Embryonic facial prominence (tissue), 1 donor: ENCODE data around the gene CDHR3.
"Not testable (repeated sequence)": the region's sequence is repeated elsewhere in the genome, so short reads cannot be mapped to it uniquely, and the experiment has no call there.

ENCODE experiments used
- DNase-seq: peaks from one replicate; pipeline ENCODE4 v3.0.0-alpha.2; 2016; ENCODE audit errors: extremely low spot score

Gene CDHR3

DNA sequence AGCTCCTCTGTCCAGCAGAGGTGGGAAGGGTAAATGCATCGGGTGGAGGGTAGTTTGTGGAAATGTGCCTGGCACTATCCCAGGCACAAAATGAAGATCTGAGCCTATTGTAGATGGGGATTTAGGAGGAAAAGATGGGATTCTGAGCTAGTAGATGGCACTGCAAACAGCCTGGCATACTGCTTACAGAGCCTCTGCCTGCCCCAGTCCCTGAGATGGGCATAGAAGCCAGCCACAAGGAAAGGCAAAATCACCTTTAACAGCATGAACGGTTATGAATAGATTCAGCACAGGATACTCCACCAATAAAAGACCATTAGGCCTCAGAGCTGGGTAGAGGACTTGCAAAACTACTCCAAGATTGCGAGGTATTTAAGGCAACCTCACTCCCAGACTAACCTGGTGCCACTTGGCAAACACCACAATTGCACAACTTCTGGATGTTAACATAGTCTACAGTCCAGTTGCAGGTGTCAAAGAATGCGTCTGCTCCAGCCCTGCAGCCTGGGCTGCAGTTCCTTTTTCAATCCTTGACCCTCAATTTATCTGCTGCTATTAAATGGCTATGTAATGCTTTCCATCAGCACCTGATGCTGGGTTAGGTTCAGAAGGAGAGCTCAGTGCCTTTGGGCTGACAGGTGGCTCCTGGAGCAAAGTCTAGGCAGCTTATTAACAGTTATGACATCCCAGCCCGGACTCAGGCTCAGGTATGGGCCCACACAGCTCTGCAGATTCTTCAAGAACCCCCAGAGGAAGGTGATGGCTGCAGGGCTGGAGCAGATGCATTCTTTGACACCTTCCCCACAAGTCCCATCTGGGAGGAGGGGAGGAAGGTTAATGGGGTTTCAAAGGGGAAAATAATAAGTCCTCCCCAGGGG lies 34.0 kb downstream of the CDHR3 start:
- DNase-seq = no peak

DNA sequence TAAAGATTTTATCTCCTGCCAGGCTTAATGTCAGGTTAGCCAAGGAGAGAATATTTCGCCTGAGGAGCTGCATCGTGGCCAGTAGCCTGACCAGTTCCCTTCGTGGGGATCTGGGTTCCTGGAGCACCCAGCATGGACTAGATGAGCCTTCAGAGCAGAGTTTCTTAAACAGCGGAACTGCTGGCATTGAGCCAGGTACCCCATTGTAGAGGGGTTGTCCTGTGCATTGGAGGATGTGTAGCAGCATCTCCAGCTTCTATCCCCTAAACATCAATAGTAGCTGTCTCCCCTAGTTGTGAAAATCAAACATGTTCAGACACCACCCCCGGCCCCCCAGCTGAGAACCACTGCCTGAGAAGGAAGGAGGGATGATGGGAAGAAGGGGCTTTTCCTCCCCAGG lies 36.2 kb downstream of the CDHR3 start:
- no peak for DNase-seq

DNA sequence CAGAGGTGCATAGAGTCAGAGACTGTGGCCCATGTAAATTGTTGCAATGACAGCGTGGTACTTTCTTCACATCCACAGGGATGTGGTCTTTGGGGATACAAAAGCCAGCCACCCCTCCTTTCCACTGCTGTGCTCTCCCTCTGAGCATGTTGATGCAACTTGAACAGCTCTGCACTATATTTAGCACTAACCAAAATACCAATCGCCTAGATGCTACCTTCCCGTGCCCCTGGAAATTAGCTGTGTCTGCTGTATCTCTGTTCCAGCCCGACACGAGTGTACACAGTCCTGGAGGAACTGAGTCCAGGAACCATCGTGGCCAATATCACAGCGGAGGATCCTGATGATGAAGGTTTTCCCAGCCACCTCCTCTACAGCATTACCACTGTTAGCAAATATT lies 38.1 kb downstream of the CDHR3 start:
- DNase-seq = no peak

DNA sequence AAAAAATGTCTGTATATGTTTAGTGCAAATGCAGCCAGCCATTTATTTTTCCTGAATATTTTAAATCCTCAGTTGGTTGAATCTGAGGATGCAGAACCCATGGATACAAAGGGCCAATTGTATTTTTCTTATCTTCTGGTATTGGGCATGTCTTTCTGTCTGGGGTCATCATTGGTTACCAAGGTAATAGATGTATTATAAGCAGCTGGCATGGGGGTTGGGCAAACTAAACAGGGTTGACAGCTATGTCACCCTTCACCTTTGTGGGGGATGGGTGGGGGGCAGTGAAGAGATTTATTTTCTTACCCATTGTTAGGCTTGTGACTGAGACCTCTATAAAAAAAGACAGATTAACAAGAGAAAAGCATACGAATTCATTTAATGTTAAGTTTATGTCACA lies 38.8 kb downstream of the CDHR3 start:
- DNase-seq = no peak

DNA sequence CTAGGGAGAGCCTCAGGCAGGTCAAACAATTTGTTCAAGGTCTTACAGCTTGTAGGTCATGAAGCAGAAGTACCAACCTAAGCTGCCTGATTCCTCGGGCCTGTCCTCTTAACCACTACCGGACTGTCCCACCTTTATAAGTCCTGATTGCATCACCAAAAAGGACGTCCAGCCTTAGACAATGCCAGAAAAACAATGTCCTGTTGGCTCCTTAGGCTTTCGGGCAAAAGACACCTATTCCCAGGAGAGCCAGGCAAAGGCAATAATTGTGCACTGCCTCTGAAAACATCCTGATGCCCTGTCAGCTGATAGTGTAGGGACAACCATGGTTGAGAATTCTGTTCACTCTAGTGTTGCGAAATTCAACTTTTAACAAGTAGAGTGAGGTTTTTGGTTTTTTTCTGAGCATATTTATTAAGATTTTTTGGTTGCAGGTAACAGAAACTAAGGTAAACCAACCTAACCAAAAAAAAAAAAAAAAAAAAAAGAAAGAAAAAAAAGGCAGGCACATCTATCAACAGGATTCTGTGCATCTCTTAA lies 40.5 kb downstream of the CDHR3 start:
- DNase-seq = no peak

DNA sequence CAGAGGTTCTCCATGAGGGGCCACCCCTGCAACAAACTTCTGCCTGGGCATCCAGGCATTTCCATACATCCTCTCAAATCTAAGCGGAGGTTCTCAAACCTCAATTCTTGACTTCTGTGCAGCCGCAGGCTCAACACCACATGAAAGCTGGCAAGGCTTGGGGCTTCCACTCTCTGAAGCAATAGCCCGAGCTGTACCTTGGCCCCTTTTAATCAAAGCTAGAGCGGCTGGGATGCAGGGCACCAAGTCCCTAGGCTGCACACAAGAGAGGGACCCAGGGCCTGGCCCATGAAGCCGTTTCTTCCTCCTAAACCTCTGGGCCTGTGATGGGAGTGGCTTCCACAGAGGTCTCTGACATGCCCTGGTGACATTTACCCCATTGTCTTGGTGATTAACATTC lies 43.8 kb downstream of the CDHR3 start:
- DNase-seq = no peak

DNA sequence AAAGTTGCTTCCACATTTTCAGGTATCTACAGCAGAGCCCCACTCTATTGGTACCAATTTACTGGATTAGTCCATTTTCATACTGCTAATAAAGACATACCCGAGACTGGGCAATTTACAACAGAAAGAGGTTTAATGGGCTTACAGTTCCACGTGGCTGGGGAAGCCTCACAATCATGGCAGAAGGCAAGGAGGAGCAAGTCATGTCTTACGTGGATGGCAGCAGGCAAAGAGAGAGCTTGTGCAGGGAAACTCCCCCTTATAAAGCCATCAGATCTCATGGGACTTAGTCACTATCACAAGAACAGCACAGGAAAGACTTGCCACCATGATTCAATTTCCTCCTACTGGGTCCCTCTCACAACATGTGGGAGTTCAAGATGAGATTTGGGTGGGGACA lies 44.7 kb downstream of the CDHR3 start:
- DNase-seq = not testable (repeated sequence)

DNA sequence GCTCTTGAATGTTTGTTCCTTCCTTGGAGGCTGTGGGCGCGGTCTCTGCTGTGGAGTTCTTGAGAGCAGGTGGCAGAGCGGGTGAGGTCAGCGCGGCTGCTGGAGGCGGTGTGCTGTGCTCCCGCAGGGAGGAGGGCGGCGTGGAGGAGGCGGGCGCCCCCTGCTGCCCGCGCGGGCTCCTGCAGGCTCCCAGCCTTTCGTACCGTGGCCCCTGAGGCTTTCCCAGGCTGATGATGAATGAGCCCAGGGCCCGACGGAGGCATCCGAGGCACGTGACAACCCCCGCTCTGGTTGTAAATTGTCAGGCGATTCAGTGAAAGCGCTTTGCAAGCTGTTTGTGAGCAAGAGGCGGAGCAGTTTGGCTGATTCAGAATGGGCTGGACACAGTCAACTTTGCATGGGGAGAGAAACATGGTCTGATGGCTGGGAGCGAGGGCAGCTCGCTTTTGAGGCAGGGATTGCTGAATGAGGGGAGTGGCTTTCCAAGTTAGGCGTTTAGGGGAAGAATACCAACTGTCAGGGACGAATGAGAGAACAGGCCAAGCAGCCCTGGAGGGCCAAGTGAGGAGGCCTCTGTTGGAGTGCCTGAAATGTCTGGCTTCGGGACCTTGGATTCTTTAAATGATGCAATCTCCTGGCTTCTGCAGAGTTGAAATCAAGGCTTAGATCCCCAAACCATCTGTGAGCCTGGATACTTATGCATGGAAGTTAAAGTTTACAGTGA lies 46.6 kb downstream of the CDHR3 start:
- DNase-seq = no peak

DNA sequence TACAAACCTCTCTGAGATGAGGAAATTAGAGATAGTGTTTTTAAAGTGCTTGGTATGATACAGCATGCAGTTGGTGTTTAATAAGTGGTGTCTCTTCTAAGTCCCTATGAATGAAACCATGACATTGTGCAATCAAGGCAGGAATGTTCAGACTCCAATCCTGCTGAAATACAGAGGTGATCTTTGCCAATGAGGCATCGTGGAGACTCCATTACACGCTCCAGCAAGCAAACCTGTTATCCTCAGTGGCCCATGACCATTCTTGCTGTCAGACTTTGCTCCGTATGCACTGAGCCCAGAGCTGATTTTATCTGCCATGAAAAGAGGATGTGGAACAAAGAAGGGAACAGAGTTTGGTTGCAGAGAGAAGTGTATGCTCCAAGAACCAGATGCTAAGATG lies 47.3 kb downstream of the CDHR3 start:
- no peak for DNase-seq

DNA sequence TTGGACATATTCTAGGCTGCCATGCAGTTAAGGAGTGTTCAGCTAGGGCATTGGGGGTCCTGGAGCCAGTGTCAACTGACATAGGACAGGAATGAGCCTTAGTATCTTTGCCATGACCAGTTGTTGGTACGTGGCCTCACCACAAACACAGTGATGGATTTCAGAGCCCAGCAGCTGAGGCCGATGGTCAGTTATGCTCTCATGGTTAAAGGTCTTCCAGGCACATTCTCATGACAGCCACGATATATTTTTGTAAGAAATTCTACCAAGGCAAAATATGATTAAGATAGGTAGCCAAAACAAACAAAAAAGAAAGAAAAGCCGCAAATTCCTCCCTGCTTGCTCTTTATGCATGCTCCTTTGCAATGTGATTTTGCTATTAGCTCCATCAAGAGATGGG lies 47.8 kb downstream of the CDHR3 start:
- no peak for DNase-seq

DNA sequence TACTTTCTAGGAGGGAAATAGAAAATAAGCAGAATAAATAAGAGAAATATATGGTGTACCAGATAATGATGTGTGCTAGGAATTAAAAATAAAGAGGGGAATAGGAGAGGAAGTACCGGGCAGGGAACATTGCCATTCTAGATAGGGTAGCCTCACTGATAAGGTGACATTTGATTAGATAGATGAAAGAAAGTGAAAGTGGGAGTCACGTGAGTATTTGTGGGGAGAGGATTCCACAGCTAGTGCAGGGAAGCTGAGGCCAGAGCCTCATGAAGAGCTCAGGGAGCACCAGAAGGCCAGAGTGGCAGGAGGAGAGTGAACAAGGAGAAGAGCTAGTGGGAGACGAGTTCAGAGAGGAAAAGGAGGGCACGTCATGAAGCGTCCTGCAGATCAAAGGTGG lies 49.1 kb downstream of the CDHR3 start:
- DNase-seq = no peak

DNA sequence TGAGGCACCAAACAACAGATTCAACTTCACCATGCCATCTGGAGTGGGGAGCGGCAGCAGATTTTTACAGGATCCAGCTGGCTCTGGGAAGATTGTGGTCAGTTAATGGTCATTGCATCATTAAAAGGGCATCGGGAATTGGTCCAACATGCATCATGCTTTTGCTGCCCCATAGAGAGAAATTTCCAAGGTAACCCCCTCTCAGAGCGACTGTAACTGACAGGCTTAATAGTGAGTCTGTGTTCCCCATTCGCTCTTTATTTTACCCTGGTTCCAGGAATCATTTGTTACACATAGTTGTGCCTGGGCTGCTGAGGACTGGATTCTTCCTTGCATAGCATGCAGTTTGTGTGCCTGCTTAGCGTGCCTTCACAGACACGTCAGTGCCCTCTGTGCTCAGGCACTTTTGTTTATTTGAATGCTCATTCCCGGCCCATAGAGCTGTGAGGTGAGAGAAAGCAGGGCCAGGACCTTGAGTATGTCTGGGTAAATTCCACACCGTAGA lies 49.9 kb downstream of the CDHR3 start:
- DNase-seq = no peak

DNA sequence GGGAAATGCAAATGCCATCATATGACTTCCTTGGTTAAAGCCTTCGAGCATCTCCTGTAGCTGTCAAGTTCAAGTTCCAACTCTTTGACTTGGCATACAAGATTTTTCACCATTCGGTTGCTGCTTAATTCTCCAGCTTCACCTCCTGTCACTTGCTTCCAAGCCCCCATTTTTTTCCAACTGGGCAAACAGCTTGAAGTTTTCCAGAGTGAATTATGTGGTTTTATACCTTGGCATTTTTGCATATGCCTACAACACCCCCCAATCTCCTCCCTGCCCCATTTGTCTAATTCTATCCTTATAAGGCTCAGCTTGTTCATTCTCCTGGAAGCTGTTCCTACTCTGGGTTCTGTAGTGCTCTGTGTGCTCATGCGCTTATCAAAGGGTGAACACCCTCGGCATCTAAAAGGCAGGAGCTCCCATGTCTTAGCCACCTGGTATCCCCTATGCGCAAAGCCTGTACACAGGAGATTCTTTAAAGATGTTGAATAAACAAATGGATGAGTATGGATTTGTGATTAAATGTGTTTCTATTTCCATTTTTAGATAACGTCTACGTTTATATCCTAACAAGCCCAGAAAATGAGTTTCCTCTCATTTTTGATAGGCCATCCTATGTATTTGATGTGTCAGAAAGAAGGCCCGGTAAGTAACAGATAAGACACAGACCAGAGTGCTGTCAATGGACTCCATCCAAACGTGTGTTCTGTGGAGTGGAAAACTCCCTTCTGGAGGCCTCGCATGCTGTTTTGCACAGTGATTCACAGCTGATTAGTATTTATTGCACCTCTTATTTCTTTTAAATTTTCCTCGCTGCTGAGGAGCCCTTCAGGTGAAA lies 52.5 kb downstream of the CDHR3 start:
- no peak for DNase-seq

DNA sequence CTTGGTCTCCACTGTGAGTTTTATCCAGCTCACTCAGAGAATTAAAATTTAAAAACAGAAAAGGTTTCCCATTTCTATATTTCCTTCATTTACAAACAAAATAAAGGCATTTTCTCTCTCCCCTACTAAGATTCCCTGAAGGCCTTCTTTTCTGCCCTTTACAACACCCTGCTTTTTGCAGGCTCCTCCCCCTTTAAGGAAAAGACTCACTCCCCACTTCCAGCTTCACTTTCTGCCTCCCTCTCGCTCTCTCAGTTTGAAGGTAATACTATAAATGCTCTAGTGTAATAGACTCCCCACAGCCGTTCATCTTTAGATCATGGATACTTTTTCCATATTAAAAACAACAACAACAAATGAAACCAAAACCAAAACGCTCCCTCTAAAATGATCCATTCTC lies 53.3 kb downstream of the CDHR3 start:
- no peak for DNase-seq

DNA sequence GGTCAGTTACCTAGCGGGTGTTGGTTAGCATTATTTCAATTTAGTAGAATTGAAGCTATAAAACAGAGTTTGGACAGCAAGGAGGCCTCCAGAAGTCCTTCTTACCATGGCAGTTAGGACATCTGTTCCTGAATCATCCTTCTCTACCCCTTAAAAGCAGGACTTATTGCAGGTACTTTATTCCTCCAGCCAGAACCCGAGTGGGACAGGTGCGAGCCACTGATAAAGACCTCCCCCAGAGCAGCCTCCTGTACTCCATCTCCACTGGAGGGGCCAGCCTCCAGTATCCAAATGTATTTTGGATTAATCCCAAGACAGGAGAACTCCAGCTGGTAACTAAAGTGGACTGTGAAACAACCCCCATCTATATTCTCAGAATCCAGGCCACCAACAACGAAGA lies 54.6 kb downstream of the CDHR3 start:
- no peak for DNase-seq

DNA sequence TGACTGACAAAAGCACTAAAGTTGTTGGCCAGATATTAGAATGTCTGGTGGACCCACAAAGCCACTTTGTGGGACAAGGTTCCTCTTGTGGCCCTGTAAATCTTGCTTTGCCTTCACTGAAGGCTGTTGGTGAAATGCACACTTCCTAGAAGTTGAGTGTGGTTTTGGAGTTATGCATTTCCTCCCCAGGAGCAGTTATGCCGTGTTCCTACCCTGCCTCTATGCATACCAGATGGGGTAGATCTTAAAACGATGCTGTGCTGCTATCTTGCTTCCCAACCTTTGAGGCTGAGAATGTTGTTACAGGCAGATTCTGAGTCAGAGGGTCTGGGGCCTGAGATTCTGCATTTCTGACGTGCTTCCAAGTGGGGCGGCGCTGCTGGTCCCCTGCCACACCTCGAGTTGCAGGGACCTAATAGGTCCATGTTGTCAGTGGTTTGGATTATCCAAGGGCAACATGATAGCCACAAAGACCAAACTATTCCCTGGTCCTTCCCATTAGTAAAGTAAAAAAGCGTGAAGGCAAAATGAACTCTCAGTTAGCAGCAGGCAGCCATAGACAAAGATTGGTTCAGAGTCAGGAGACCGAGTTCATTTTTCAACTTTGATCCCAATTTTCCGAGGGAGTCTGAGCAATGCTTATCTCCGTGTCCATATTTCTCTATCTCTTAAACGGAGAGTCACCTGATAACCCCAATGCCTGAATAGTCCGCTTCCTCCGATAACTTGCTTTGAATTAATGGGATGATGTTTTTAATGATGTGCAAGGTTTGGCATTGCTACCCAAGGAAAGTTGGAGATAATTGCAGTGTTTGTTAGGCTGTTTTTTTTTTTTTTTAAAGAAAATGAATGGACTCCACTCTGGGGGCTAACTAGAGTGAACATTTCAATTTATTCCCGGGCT lies 55.8 kb downstream of the CDHR3 start:
- DNase-seq = no peak

DNA sequence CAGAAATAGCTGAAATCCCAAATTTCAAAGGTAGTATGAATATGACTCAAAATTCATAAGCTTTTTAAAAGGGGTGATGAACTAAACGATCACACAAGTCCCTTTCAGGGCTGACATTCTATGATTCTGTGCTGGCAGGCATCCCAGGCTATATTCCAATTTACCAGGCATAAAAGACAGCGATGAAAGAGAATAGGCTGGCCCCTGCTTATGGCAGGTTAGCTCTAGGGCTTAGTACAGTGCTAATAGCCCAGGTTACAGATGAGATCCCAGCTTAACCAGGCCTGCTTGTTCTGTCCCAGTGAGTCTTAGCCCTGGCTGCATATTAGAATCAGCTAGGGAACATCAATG lies 56.4 kb downstream of the CDHR3 start:
- no peak for DNase-seq

DNA sequence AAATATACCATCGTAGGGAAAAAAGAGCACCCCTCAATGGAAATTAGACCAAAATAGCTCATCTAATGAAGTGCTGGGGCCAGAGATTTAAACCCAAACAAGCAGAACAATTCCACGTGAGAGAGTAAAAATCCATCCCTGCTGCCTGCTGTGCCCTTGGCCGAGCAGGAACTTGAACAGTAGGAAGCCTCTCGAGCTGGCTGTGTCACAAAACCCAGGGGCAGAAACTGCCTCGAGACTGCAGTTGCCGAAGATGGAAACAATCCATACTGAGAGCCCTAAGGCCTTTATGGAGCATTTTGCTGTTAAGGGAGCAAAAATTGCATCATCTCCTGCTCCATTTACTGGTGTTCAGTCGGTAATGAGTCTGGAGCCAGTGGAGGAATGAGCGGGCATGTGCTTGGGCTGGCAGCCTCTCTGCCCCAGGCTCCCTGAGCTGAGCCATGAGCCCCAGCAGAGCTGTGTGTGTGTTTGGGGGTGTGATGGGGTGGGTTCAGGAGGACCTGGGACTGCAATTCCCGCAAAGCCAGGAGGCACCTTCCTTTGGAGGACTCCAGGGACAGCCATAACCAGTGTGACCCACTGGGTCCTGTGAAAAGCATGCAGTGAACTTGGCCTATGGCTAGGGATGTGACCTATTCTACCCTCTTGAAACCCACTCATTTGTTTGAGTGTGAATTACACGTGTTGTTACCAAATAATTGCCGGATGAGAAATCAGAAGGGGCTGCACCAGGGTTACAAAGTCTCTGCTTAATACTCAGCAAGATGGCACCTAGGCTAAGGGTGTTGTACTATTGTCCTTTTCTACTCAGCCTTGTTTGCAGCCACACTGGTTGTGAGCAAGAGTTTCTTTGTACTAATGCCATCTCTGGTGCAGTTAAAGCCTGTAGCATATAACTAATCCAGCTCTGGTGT lies 58.3 kb downstream of the CDHR3 start:
- no peak for DNase-seq

DNA sequence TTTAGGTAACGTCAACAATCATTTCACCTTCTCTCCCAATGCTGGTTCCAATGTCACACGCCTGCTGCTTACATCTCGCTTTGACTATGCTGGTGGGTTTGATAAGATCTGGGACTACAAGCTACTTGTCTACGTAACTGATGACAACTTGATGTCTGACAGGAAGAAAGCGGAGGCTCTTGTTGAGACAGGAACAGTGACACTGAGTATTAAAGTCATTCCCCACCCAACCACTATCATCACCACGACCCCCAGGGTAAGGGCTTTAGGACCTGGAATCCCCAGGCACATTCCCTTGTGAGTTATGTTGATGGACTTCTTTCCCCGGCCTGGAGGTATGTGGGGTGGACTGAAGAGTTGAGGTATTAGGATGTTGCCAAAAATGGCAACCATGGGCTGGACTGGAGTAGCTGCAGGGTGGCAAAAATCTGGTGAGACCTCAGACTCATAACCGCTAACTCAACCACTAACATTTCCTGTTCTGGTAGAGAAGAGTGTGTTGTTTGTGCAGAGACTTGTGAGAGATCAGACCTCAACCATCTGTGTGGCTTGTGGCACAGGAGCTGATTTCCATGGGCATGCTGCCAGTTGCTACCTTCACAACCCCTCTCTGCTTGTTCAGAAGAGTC lies 59.2 kb downstream of the CDHR3 start:
- DNase-seq = no peak
